Measurements from ENCODE around the gene TSPAN19. TPM values are rescaled to one million over a fixed set of nuclear protein-coding genes. Genes with fewer than 3 reads are reported as not detected.
"Not testable (repeated sequence)": the region's sequence is repeated elsewhere in the genome, so short reads cannot be mapped to it uniquely, and the experiment has no call there.

Gene TSPAN19
- total RNA-seq, 4 donors from 2014 or later: not detected

DNA sequence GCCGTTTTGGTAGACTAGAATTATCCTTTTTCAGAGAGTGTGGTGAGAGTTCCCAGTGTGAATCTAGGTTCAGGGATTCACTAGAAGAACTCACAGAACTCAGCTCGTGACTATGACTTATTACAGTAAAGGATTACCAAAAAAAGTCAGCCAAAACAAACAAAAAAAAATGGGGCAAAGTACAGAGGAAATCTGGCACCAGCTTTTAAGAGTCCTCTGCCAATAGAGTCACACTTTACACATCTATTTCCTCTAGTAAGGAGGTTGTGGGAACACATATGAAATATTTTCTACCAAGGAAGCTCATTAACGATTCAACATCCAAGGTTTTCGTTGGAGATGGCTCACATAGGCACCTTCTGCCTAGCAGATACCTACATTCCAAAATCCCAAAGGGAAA lies 28.2 kb downstream of the TSPAN19 start:
- TF ChIP-seq POLR2A (IDR thresholded peaks at IDR 0.05): no peak
- TF ChIP-seq, protein P1, sequence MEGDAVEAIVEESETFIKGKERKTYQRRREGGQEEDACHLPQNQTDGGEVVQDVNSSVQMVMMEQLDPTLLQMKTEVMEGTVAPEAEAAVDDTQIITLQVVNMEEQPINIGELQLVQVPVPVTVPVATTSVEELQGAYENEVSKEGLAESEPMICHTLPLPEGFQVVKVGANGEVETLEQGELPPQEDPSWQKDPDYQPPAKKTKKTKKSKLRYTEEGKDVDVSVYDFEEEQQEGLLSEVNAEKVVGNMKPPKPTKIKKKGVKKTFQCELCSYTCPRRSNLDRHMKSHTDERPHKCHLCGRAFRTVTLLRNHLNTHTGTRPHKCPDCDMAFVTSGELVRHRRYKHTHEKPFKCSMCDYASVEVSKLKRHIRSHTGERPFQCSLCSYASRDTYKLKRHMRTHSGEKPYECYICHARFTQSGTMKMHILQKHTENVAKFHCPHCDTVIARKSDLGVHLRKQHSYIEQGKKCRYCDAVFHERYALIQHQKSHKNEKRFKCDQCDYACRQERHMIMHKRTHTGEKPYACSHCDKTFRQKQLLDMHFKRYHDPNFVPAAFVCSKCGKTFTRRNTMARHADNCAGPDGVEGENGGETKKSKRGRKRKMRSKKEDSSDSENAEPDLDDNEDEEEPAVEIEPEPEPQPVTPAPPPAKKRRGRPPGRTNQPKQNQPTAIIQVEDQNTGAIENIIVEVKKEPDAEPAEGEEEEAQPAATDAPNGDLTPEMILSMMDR (IDR thresholded peaks at IDR 0.05): no peak
- no peak for DNase-seq (ENCODE audit: low spot score in 2 of 2)
- 28 to 36% methylated on average over 4 of the region's 4 CpGs for WGBS, 2 donors
- H3K4me3 ChIP-seq (ENCODE audit: low read depth, poor library complexity, severe bottlenecking): no peak overlapping the region
- intact Hi-C loops (cut with DNase I; ENCODE audit: low total_unique reads): no loop called here

- no peak for DNase-seq (ENCODE audit: low spot score in 2 of 2)
- intact Hi-C loops (cut with DNase I; ENCODE audit: low total_unique reads): no loop called here
- no peak for TF ChIP-seq POLR2A (IDR thresholded peaks at IDR 0.05)
- TF ChIP-seq, protein P1 (IDR thresholded peaks at IDR 0.05): no peak
- no peak overlapping the region for H3K4me3 ChIP-seq (ENCODE audit: low read depth, poor library complexity, severe bottlenecking)
- WGBS, 2 donors: 64 to 70% methylated on average over 1 of the region's 1 CpG
Measured at GRCh38 chr12:85006206-85006605, 29.9 kb downstream of the TSPAN19 start.

DNA sequence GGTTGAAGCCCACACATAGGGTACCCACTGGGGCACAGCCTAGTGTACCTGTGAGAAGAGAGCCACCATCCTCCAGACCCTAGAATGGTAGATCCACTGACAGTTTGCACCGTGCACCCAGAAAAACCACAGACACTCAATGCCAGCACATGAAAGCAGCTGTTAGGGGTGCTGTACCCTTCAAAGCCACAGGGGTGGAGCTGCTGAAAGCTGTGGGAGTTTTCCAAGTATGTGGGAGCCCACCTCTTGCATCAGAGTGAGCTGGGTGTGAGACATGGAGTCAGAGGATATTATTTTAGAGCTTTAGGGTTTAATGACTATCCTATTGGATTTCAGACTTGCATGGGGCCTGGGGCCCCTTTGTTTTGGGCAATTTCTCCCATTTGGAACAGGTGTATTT lies 30.5 kb downstream of the TSPAN19 start:
- DNase-seq (ENCODE audit: low spot score in 2 of 2): no peak
- intact Hi-C loops (cut with DNase I; ENCODE audit: low total_unique reads): no loop called here
- H3K4me3 ChIP-seq (ENCODE audit: low read depth, poor library complexity, severe bottlenecking): no peak overlapping the region
- no peak for TF ChIP-seq POLR2A (IDR thresholded peaks at IDR 0.05)
- TF ChIP-seq, protein P1 (IDR thresholded peaks at IDR 0.05): no peak
- 67 to 72% methylated on average over 1 of the region's 1 CpG for WGBS, 2 donors

DNA sequence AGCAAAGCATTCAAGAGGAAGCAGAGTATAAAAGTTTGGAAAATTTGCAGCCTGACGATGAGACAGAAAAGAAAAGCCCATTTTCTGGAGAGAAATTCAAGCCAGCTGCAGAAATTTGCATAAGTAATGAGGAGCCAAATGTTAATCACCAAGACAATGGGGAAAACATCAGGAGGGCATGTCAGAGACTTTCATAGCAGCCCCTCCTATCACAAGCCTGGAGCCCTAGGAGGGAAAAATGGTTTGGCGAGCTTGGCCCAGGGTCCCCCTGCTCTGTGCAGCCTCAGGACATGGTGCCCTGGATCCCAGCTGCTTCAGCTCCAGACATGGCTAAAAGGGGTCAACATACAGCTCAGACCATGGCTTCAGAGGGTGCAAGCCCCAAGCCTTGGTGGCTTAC lies 31.0 kb downstream of the TSPAN19 start:
- H3K4me3 ChIP-seq (ENCODE audit: low read depth, poor library complexity, severe bottlenecking); DNase-seq (ENCODE audit: low spot score in 2 of 2); intact Hi-C loops (cut with DNase I; ENCODE audit: low total_unique reads): not testable (repeated sequence)
- WGBS, 2 donors: 69 to 72% methylated on average over 2 of the region's 2 CpGs

- TF ChIP-seq, protein P1 (IDR thresholded peaks at IDR 0.05): no peak
- TF ChIP-seq POLR2A (IDR thresholded peaks at IDR 0.05): no peak
- H3K4me3 ChIP-seq (ENCODE audit: low read depth, poor library complexity, severe bottlenecking): no peak overlapping the region
- no peak for DNase-seq (ENCODE audit: low spot score in 2 of 2)
- intact Hi-C loops (cut with DNase I; ENCODE audit: low total_unique reads): no loop called here
Measured at GRCh38 chr12:85004204-85004603, 31.9 kb downstream of the TSPAN19 start.

DNA sequence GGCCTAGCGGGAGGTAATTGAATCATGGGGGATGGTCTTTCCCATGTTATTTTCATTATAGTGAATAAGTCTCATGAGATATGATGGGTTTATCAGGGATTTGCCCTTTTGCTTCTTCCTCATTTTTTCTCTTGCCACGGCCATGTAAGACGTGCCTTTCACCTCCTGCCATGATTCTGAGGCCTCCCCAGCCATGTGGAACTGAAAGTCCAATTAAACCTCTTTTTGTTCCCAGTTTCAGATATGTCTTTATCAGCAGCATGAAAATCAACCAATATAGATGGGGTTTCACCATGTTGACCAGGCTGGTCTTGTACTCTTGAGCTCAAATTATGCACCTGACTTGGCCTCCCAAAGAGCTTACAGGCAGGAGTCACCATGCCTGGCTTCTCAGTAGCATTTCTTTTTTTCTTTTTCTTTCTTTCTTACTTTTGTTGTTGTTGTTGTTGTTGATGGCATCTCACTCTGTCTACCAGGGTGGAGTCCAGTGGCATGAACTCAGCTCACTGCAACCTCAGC lies 33.2 kb downstream of the TSPAN19 start:
- H3K4me3 ChIP-seq (ENCODE audit: low read depth, poor library complexity, severe bottlenecking): no peak overlapping the region
- 81 to 87% methylated on average over 3 of the region's 3 CpGs for WGBS, 2 donors
- intact Hi-C loops (cut with DNase I; ENCODE audit: low total_unique reads): no loop called here
- TF ChIP-seq POLR2A (IDR thresholded peaks at IDR 0.05): no peak
- TF ChIP-seq, protein P1 (IDR thresholded peaks at IDR 0.05): no peak
- DNase-seq (ENCODE audit: low spot score in 2 of 2): no peak
